ENCODE measurements around the gene CNTNAP2. TPM values are rescaled to one million over a fixed set of nuclear protein-coding genes. Genes with fewer than 3 reads are reported as not detected.

Gene CNTNAP2
- total RNA-seq, 1 experiment from 2014 or later = 64.5 TPM

- Mint-ChIP-seq H3K36me3 (ENCODE audit: insufficient read depth in 1 of 3, low read depth in 3 of 3) (0 out of 7 replicates have a peak, but pooled peaks cover 0 to under 1% (median 0%) of the 10 kb centered on the region in 3 experiments), H3K4me3 (no peak overlapping the region), H3K27me3 (ENCODE audit: low read depth) (no peaks in the 10 kb centered on the region), H3K27ac (no peak overlapping the region), H3K9me3 (no peaks in the 10 kb centered on the region), H3K4me1 (no peaks in the 10 kb centered on the region)
- Histone ChIP-seq H2AFZ (ENCODE audit: low read length) (no peak overlapping the region), H3K56ac (ENCODE audit: insufficient read length, low read depth, low read length) (no peak overlapping the region), H2BK120ac (ENCODE audit: low read depth, low read length, poor library complexity, severe bottlenecking) (no peak overlapping the region), H3K79me2 (ENCODE audit: insufficient read depth, low read length) (no peaks in the 10 kb centered on the region), H3K4ac (ENCODE audit: low read depth, low read length) (no peak overlapping the region), H3K23me2 (ENCODE audit: insufficient read length, low read depth, low read length, poor library complexity, severe bottlenecking) (no peaks in the 10 kb centered on the region), H3K4me2 (ENCODE audit: insufficient read depth, insufficient read length, low read length) (no peak overlapping the region), H3K4me1 (ENCODE audit: insufficient read depth, low read length) (no peaks in the 10 kb centered on the region), H3K27ac (ENCODE audit: insufficient read length, low read depth, low read length) (no peak overlapping the region), H4K5ac (ENCODE audit: insufficient read length, low read depth, low read length) (no peak overlapping the region), H2BK20ac (ENCODE audit: low read depth, low read length, poor library complexity, severe bottlenecking) (no peak overlapping the region), H3K9ac (ENCODE audit: extremely low read depth, insufficient read length, low read length) (no peak overlapping the region), H3K79me1 (ENCODE audit: insufficient read depth, low read depth, low read length, poor library complexity, severe bottlenecking) (no peaks in the 10 kb centered on the region), H4K8ac (replicated peaks; ENCODE audit: insufficient read length, low read depth, low read length) (no peak overlapping the region), H3T11ph (ENCODE audit: low read length) (no peak overlapping the region), H4K91ac (ENCODE audit: insufficient read length, low read depth, low read length) (no peak overlapping the region), H3K14ac (ENCODE audit: insufficient read depth, low read length) (no peak overlapping the region), H2BK15ac (ENCODE audit: low read depth, low read length) (no peak overlapping the region), H3K27me3 (ENCODE audit: insufficient read depth, low read length) (no peaks in the 10 kb centered on the region), H2AK5ac (ENCODE audit: insufficient read length, low read length) (no peak overlapping the region), H2BK12ac (ENCODE audit: insufficient read length, low read depth, low read length) (no peak overlapping the region), H3K9me3 (ENCODE audit: control insufficient read depth, low read depth, low read length) (no peaks in the 10 kb centered on the region), H2BK5ac (ENCODE audit: insufficient read length, low read length) (no peak overlapping the region), H4K20me1 (ENCODE audit: control insufficient read depth, insufficient read depth, insufficient read length) (no peaks in the 10 kb centered on the region), H3K18ac (ENCODE audit: insufficient read length, low read depth, low read length) (no peak overlapping the region), H3K23ac (ENCODE audit: insufficient read length, low read depth, low read length) (no peak overlapping the region)
- TF ChIP-seq CTCF (conservative IDR thresholded peaks at IDR 0.05) = no peak
- WGBS (ENCODE audit: extremely low coverage, insufficient read length, low lambda C conversion rate) = no CpG with 5 or more reads among the region's 1 CpG
- no peak for DNase-seq
Observed at GRCh38 chr7:146423446-146423845, 306.8 kb downstream of the CNTNAP2 start.
